Coronary artery (tissue), 2 donors: ENCODE measurements around the gene TM9SF4.
A peak's percentile ranks its signal among the peaks of the same experiment; 100 is the strongest.
"Not testable (repeated sequence)": the region's sequence is repeated elsewhere in the genome, so short reads cannot be mapped to it uniquely, and the experiment has no call there.

ENCODE experiments used
- DNase-seq: peaks from one replicate; pipeline ENCODE4 v3.0.0-alpha.2; 2017; ENCODE audit warnings: low spot score
- H3K27ac ChIP-seq, 2 donors: fragments of 200-600 bp; sonication (generic); one replicate each; pipeline ENCODE4 v1.5.1; 2016 to 2019
- H3K4me3 ChIP-seq: fragments of 200-600 bp; sonication (generic); 2 replicates; pipeline ENCODE4 v1.5.1; 2016; ENCODE audit warnings: mild to moderate bottlenecking, moderate library complexity
- TF ChIP-seq, protein P1 (sequence below): fragments of 200-600 bp; sonication (generic); IDR thresholded peaks from one replicate; pipeline ENCODE4 v1.5.1; 2019; ENCODE audit warnings: antibody characterized with exemption

Gene TM9SF4

GRCh38 chr20:32119734-32120133 lies 10.2 kb downstream of the TM9SF4 start:
- Histone ChIP-seq H3K4me3 (no peak overlapping the region), H3K27ac (no peak overlapping the region)
- DNase-seq, result no peak
- TF ChIP-seq, protein P1, sequence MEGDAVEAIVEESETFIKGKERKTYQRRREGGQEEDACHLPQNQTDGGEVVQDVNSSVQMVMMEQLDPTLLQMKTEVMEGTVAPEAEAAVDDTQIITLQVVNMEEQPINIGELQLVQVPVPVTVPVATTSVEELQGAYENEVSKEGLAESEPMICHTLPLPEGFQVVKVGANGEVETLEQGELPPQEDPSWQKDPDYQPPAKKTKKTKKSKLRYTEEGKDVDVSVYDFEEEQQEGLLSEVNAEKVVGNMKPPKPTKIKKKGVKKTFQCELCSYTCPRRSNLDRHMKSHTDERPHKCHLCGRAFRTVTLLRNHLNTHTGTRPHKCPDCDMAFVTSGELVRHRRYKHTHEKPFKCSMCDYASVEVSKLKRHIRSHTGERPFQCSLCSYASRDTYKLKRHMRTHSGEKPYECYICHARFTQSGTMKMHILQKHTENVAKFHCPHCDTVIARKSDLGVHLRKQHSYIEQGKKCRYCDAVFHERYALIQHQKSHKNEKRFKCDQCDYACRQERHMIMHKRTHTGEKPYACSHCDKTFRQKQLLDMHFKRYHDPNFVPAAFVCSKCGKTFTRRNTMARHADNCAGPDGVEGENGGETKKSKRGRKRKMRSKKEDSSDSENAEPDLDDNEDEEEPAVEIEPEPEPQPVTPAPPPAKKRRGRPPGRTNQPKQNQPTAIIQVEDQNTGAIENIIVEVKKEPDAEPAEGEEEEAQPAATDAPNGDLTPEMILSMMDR, result no peak

DNA sequence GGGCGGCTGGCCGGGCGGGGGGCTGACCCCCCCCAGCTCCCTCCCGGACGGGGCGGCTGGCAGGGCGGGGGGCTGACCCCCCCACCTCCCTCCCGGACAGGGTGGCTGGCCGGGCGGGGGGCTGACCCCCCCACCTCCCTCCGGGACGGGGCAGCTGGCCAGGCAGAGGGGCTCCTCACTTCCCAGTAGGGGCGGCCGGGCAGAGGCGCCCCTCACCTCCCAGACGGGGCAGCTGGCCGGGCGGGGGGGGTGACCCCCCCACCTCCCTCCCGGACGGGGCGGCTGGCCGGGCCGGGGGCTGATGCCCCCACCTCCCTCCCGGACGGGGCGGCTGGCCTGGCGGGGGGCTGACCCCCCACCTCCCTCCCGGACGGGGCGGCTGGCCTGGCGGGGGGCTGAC lies 12.4 kb downstream of the TM9SF4 start:
- not testable (repeated sequence) for H3K4me3 ChIP-seq, H3K27ac ChIP-seq, DNase-seq

GRCh38 chr20:32123088-32123487 lies 13.6 kb downstream of the TM9SF4 start:
- H3K4me3 ChIP-seq, result no peak overlapping the region
- no peak for DNase-seq
- TF ChIP-seq, protein P1, result no peak
- H3K27ac ChIP-seq, result no peak overlapping the region

- Histone ChIP-seq H3K27ac (no peak overlapping the region), H3K4me3 (no peak overlapping the region)
- TF ChIP-seq, protein P1, result no peak
- no peak for DNase-seq
These were observed 15.5 kb downstream of the TM9SF4 start for GRCh38 chr20:32124916-32125454.

GRCh38 chr20:32125506-32125905 lies 16.0 kb downstream of the TM9SF4 start:
- Histone ChIP-seq H3K27ac (no peak overlapping the region), H3K4me3 (no peak overlapping the region)
- DNase-seq, result peak; percentile 8
- TF ChIP-seq, protein P1, result no peak

GRCh38 chr20:32126919-32127318 lies 17.4 kb downstream of the TM9SF4 start:
- Histone ChIP-seq H3K4me3 (no peak overlapping the region), H3K27ac (no peak overlapping the region)
- TF ChIP-seq, protein P1, result no peak
- peak; percentile 19 for DNase-seq

DNA sequence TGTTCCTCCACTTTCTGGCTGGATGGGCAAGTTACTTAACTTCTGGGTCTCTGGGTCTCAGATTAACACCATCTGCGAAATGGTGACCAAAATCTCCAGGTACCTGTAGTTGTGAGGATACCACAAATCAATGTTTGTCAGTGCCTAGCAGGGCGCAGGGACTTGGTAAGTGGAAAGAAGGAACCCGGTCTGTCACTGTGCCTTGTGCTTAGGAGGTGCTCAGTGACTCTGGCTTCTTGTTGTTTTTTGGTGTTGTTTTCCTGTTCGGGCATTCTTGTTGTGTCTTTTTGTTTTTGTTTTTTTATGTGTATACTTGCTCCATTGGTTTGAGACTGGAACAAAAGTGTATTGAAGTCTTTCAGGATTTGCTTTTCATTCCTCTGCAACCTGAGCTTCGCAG lies 17.8 kb downstream of the TM9SF4 start:
- no peak overlapping the region for H3K4me3 ChIP-seq
- TF ChIP-seq, protein P1, result no peak
- DNase-seq, result peak; percentile 16
- no peak overlapping the region for H3K27ac ChIP-seq

DNA sequence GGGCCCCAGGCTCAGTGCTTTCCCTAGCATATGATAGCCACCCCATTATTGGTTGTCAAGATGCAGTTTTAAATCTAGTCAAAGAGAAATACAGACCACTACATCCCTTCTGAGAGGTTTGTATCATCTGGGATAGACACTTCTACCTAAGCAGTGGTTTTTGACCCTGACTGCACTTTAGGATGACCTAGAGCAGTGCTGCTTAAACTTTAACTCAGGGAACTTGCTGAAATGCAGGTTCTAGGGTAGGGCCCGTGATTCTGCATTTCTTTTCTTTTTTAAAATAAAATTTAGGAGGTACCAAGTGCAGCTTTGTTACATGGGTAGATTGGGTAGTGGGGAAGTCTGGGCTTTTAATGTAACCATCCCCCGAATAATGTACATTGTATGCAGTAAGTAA lies 18.7 kb downstream of the TM9SF4 start:
- TF ChIP-seq, protein P1, result no peak
- Histone ChIP-seq H3K4me3 (no peak overlapping the region), H3K27ac (no peak overlapping the region)
- DNase-seq, result peak; percentile 7
